ENCODE measurements around the gene ABCD1.
A peak's percentile ranks its signal among the peaks of the same experiment; 100 is the strongest.

ABCD1 gene

DNA sequence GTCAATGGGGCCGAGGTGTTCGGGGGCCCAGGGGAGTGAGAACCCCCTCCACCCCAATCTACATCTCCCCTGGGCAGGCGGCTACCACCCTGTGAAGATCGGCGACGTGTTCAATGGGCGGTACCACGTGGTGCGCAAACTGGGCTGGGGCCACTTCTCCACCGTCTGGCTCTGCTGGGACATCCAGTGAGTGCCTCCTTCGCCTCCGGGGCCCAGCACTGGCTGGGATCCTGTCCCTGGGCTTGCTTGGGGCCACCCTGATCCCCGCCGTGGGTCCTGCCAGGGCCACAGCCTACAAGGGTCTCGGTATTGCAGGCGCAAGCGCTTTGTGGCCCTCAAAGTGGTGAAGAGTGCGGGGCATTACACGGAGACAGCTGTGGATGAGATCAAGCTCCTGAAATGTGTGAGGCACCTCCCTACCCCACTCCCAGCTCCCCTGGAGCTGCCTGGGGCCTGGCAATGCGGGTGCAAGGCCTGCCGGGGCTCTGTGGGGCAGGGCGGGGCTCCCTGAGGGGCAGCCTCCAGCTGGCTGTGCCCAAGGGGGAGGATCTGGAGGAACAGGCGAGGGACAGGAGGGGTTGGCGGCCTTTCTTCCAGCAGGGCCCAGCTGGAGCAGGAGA lies 56.9 kb downstream of the ABCD1 start:
- no peak overlapping the region for H3K27ac ChIP-seq (ENCODE audit: insufficient read depth, low read length, poor library complexity, severe bottlenecking)
- H3K4me1 ChIP-seq (ENCODE audit: control insufficient read depth, insufficient read depth, low read length, poor library complexity, severe bottlenecking), result no peaks in the 10 kb centered on the region
- no peaks in the 10 kb centered on the region for H3K27me3 ChIP-seq (replicated peaks; ENCODE audit: control insufficient read depth, insufficient read depth, low read length, poor library complexity, severe bottlenecking)
- no peaks in the 10 kb centered on the region for H3K9me3 ChIP-seq (ENCODE audit: control insufficient read depth, low read length)
- no peak for DNase-seq
- peaks cover 7% of the 10 kb centered on the region for H3K36me3 ChIP-seq (ENCODE audit: control insufficient read depth, insufficient read depth, low read length)
- H3K4me3 ChIP-seq (ENCODE audit: insufficient read depth, low read depth, low read length, poor library complexity, severe bottlenecking), result no peak overlapping the region

DNA sequence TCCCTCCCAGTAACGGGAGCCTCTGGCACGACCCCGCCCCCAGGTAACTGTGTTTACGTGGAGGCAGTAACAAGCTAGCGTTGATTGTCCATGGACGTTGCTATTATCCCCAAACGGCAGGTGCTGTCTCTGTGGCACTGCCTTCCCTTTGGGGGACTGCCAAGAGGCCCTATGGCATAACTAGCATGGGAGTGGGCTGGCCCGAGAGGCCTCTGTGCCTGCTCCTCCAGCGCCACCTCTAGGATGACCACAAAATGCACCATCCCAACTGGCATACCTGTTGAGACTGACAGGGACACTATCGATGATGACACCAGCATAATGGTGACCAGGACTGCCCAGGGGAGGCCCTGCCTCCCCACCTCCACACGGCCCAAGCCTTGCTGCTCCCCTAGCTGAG lies 57.7 kb downstream of the ABCD1 start:
- Histone ChIP-seq H3K4me3 (ENCODE audit: insufficient read depth, low read depth, low read length, poor library complexity, severe bottlenecking) (no peak overlapping the region), H3K9me3 (ENCODE audit: control insufficient read depth, low read length) (no peaks in the 10 kb centered on the region), H3K4me1 (ENCODE audit: control insufficient read depth, insufficient read depth, low read length, poor library complexity, severe bottlenecking) (no peaks in the 10 kb centered on the region), H3K36me3 (ENCODE audit: control insufficient read depth, insufficient read depth, low read length) (peaks cover 7% of the 10 kb centered on the region), H3K27ac (ENCODE audit: insufficient read depth, low read length, poor library complexity, severe bottlenecking) (no peak overlapping the region), H3K27me3 (replicated peaks; ENCODE audit: control insufficient read depth, insufficient read depth, low read length, poor library complexity, severe bottlenecking) (no peaks in the 10 kb centered on the region)
- no peak for DNase-seq

DNA sequence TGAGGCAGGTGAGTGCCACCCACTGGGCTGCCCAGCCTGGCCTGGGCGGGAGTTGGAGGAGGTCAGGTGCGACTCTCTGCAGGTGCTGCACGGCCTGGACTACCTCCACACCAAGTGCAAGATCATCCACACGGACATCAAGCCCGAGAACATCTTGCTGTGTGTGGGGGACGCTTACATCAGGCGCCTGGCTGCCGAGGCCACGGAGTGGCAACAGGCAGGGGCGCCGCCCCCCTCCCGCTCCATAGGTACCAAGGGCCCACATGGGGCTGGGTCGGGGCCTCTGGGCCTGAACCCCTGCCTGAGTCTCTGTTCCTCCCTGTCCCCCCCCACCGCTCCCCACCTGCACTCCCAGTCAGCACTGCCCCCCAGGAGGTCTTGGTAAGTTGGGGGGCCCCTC lies 58.2 kb downstream of the ABCD1 start:
- DNase-seq, result no peak
- H3K27me3 ChIP-seq (replicated peaks; ENCODE audit: control insufficient read depth, insufficient read depth, low read length, poor library complexity, severe bottlenecking), result no peaks in the 10 kb centered on the region
- no peak overlapping the region for H3K27ac ChIP-seq (ENCODE audit: insufficient read depth, low read length, poor library complexity, severe bottlenecking)
- H3K4me3 ChIP-seq (ENCODE audit: insufficient read depth, low read depth, low read length, poor library complexity, severe bottlenecking), result no peak overlapping the region
- no peaks in the 10 kb centered on the region for H3K4me1 ChIP-seq (ENCODE audit: control insufficient read depth, insufficient read depth, low read length, poor library complexity, severe bottlenecking)
- H3K9me3 ChIP-seq (ENCODE audit: control insufficient read depth, low read length), result no peaks in the 10 kb centered on the region
- peaks cover 7% of the 10 kb centered on the region for H3K36me3 ChIP-seq (ENCODE audit: control insufficient read depth, insufficient read depth, low read length)

DNA sequence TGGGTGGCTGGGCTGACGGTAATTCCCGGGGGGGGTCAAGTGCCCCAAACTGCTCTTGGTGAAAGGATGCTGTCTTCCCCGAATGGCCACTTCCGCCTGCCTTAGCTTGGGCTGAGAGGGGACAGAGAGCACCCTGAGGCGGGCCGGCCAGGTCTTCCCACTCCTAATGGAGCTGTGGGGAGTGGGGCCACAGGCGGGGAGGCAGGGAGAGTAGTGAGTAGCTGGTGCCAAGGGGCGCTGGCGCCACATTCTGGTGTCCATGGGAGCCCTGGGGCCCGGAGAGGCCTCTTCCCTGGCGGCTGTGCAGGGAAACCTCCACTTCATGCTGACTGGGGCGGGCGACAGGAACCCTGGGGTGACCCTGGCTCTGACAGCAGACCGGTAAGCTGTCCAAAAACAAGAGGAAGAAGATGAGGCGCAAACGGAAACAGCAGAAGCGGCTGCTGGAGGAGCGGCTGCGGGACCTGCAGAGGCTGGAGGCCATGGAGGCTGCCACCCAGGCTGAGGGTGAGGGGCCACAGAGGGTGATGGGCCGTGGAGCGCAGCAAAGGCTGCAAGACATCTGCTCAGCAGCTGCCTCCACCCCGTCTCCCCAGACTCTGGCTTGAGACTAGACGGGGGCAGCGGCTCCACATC lies 58.8 kb downstream of the ABCD1 start:
- Histone ChIP-seq H3K4me3 (ENCODE audit: insufficient read depth, low read depth, low read length, poor library complexity, severe bottlenecking) (no peak overlapping the region), H3K36me3 (ENCODE audit: control insufficient read depth, insufficient read depth, low read length) (peaks cover 7% of the 10 kb centered on the region), H3K27ac (ENCODE audit: insufficient read depth, low read length, poor library complexity, severe bottlenecking) (no peak overlapping the region), H3K27me3 (replicated peaks; ENCODE audit: control insufficient read depth, insufficient read depth, low read length, poor library complexity, severe bottlenecking) (no peaks in the 10 kb centered on the region), H3K4me1 (ENCODE audit: control insufficient read depth, insufficient read depth, low read length, poor library complexity, severe bottlenecking) (no peaks in the 10 kb centered on the region), H3K9me3 (ENCODE audit: control insufficient read depth, low read length) (no peaks in the 10 kb centered on the region)
- DNase-seq, result no peak

DNA sequence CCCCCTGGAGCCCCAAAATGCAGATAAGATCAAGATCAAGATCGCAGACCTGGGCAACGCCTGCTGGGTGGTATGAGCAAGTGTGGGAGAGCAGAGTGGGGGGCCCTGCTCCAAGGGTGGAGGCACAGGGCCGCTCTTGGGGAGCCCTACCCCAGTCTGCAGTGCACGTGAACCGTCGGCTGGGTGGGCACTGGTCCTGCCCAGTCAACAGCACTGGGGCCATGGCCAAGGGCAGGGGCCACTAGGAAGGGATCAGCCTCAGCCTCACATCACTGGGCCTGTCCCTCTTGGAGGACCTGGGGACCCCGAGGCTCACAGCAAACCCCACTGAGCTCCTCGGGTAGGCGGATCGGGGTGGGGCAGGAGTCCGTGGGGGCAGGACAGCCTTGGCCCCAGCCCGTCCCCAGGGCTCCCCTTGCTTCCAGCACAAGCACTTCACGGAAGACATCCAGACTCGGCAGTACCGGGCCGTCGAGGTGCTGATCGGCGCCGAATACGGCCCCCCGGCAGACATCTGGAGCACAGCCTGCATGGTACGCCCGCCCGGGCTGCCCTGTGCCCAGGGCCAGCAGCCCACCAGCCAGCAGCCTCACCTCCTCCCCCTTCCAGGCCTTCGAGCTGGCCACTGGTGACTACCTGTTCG lies 59.8 kb downstream of the ABCD1 start:
- Histone ChIP-seq H3K27me3 (replicated peaks; ENCODE audit: control insufficient read depth, insufficient read depth, low read length, poor library complexity, severe bottlenecking) (no peaks in the 10 kb centered on the region), H3K36me3 (ENCODE audit: control insufficient read depth, insufficient read depth, low read length) (peaks cover 7% of the 10 kb centered on the region), H3K27ac (ENCODE audit: insufficient read depth, low read length, poor library complexity, severe bottlenecking) (no peak overlapping the region), H3K9me3 (ENCODE audit: control insufficient read depth, low read length) (no peaks in the 10 kb centered on the region), H3K4me3 (ENCODE audit: insufficient read depth, low read depth, low read length, poor library complexity, severe bottlenecking) (no peak overlapping the region), H3K4me1 (ENCODE audit: control insufficient read depth, insufficient read depth, low read length, poor library complexity, severe bottlenecking) (no peaks in the 10 kb centered on the region)
- DNase-seq, result no peak

DNA sequence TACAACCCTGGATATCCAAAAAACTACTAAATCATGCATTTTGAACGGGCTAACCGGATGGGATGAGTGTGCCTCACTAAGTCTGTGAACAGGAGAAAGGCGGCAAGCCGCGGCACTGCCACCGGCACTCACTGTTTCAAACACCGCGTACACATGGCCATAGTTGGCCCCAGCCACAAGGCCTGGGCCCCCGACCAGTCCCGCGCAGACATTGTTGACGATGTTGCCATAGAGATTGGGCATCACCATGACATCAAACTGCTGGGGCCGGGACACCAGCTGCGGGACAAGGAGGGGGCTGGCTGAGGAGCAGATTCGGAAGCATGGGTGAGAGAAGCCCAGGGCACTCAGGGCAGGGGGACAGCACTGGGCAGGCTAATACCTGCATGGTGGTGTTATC lies 62.0 kb downstream of the ABCD1 start:
- H3K4me1 ChIP-seq (ENCODE audit: control insufficient read depth, insufficient read depth, low read length, poor library complexity, severe bottlenecking), result no peaks in the 10 kb centered on the region
- no peak overlapping the region for H3K27ac ChIP-seq (ENCODE audit: insufficient read depth, low read length, poor library complexity, severe bottlenecking)
- no peaks in the 10 kb centered on the region for H3K9me3 ChIP-seq (ENCODE audit: control insufficient read depth, low read length)
- DNase-seq, result no peak
- H3K36me3 ChIP-seq (ENCODE audit: control insufficient read depth, insufficient read depth, low read length), result peaks cover 11% of the 10 kb centered on the region
- H3K27me3 ChIP-seq (replicated peaks; ENCODE audit: control insufficient read depth, insufficient read depth, low read length, poor library complexity, severe bottlenecking), result no peaks in the 10 kb centered on the region
- no peak overlapping the region for H3K4me3 ChIP-seq (ENCODE audit: insufficient read depth, low read depth, low read length, poor library complexity, severe bottlenecking)

DNA sequence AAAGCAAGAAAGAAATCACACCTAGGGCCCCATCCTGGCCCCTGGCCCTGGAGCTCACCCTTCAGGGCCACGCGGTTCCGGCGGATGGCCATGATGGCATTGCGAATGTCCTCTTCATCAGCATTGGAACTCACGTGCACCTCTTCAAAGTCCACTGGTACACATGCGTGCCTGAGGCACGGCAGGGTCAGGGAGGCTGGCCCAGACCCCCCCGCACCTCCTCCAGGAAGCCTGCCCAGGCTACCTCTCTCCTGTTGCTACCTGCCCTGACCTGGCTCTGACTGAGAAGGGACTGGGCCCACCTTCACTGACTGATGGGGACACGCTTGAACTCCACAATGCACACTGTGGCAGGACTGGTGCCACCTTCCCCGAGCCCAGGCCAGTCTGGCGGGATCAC lies 65.0 kb downstream of the ABCD1 start:
- no peaks in the 10 kb centered on the region for H3K9me3 ChIP-seq (ENCODE audit: control insufficient read depth, low read length)
- H3K27ac ChIP-seq (ENCODE audit: insufficient read depth, low read length, poor library complexity, severe bottlenecking), result no peak overlapping the region
- H3K4me1 ChIP-seq (ENCODE audit: control insufficient read depth, insufficient read depth, low read length, poor library complexity, severe bottlenecking), result peaks cover 8% of the 10 kb centered on the region
- DNase-seq, result no peak
- H3K36me3 ChIP-seq (ENCODE audit: control insufficient read depth, insufficient read depth, low read length), result peaks cover 11% of the 10 kb centered on the region
- H3K4me3 ChIP-seq (ENCODE audit: insufficient read depth, low read depth, low read length, poor library complexity, severe bottlenecking), result no peak overlapping the region
- H3K27me3 ChIP-seq (replicated peaks; ENCODE audit: control insufficient read depth, insufficient read depth, low read length, poor library complexity, severe bottlenecking), result no peaks in the 10 kb centered on the region

DNA sequence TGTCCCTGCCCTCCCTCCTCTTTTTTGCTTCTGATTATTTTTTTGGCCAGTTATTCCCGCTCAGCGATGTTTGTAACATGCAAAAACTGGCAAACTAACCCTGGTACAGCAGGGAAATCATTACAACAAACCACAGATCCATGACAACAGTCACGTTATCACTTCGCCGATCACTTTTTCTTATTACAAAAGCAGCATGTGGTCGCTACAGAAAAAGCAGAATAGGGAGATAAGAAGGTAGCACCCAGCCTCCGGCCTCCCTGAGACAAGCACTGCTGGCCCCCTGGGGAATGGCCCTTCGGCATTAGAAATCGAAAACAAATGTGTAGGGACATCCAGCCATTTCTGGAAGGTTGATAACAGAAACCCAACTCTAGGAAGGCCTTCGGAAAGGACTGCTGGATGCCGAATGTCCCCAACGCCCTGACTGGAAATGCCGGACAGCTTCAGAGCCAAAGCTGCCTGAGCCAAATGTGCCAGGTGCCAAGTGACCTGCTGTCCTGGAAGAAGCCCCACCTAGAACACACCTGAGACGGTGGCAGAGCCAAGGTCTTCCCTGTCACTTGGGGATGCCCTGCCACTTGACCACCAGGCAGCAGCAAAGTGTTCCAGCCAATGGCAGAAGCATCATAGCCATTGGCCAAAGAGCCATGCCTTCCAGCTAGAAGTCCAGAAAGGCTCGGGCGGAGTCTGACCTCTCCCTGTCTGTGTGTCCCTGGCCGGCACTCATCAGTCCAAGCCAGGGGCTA lies 66.6 kb downstream of the ABCD1 start:
- Histone ChIP-seq H3K9me3 (ENCODE audit: control insufficient read depth, low read length) (no peaks in the 10 kb centered on the region), H3K4me3 (ENCODE audit: insufficient read depth, low read depth, low read length, poor library complexity, severe bottlenecking) (no peak overlapping the region), H3K36me3 (ENCODE audit: control insufficient read depth, insufficient read depth, low read length) (peaks cover 5% of the 10 kb centered on the region), H3K27me3 (replicated peaks; ENCODE audit: control insufficient read depth, insufficient read depth, low read length, poor library complexity, severe bottlenecking) (no peaks in the 10 kb centered on the region), H3K27ac (ENCODE audit: insufficient read depth, low read length, poor library complexity, severe bottlenecking) (no peak overlapping the region), H3K4me1 (ENCODE audit: control insufficient read depth, insufficient read depth, low read length, poor library complexity, severe bottlenecking) (peaks cover 15% of the 10 kb centered on the region)
- no peak for DNase-seq

DNA sequence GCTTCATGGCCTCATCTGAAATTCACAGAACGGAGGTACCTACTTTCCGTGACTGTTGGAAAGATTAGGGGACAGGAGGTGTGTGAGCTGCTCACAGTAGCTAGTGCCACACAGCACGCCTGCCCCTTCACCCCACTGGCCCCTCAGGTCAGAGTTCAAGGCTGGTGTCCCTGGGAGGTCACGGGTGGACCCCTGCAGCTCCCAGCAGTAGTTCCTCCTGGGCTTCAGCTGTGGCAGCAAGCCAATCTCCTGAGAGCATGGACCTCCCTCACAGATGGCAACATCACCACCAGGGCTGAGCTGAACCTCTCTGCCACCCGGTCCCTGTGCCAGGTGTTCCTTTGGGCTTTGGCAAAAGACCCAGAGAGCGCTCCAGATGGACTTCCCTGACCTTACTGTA lies 67.7 kb downstream of the ABCD1 start:
- Histone ChIP-seq H3K9me3 (ENCODE audit: control insufficient read depth, low read length) (no peaks in the 10 kb centered on the region), H3K27me3 (replicated peaks; ENCODE audit: control insufficient read depth, insufficient read depth, low read length, poor library complexity, severe bottlenecking) (no peaks in the 10 kb centered on the region), H3K36me3 (ENCODE audit: control insufficient read depth, insufficient read depth, low read length) (peaks cover 8% of the 10 kb centered on the region), H3K4me1 (ENCODE audit: control insufficient read depth, insufficient read depth, low read length, poor library complexity, severe bottlenecking) (peaks cover 18% of the 10 kb centered on the region), H3K4me3 (ENCODE audit: insufficient read depth, low read depth, low read length, poor library complexity, severe bottlenecking) (no peak overlapping the region), H3K27ac (ENCODE audit: insufficient read depth, low read length, poor library complexity, severe bottlenecking) (no peak overlapping the region)
- DNase-seq, result no peak

- DNase-seq, result no peak
- peaks cover 18% of the 10 kb centered on the region for H3K4me1 ChIP-seq (ENCODE audit: control insufficient read depth, insufficient read depth, low read length, poor library complexity, severe bottlenecking)
- H3K27ac ChIP-seq (ENCODE audit: insufficient read depth, low read length, poor library complexity, severe bottlenecking), result peak overlapping the region; percentile 90
- peaks cover 8% of the 10 kb centered on the region for H3K36me3 ChIP-seq (ENCODE audit: control insufficient read depth, insufficient read depth, low read length)
- H3K9me3 ChIP-seq (ENCODE audit: control insufficient read depth, low read length), result no peaks in the 10 kb centered on the region
- no peaks in the 10 kb centered on the region for H3K27me3 ChIP-seq (replicated peaks; ENCODE audit: control insufficient read depth, insufficient read depth, low read length, poor library complexity, severe bottlenecking)
- H3K4me3 ChIP-seq (ENCODE audit: insufficient read depth, low read depth, low read length, poor library complexity, severe bottlenecking), result peak overlapping the region; percentile 78
These were observed 68.6 kb downstream of the ABCD1 start for GRCh38 chrX:153793291-153793690.
